GM06990 (cell line): ENCODE data around the gene ITGB8.
"Not testable (repeated sequence)": the region's sequence is repeated elsewhere in the genome, so short reads cannot be mapped to it uniquely, and the experiment has no call there.

ENCODE experiments used
- DNase-seq: peaks from one replicate; pipeline ENCODE4 v3.0.0-alpha.2; 2011; ENCODE audit not compliant: insufficient read length; ENCODE audit errors: extremely low read depth
- H3K27me3 ChIP-seq: replicated peaks from 2 replicates; pipeline ENCODE4 v1.6.0; 2011; ENCODE audit warnings: low read length; ENCODE audit not compliant: control insufficient read depth, insufficient read depth
- H3K36me3 ChIP-seq: 2 replicates; pipeline ENCODE4 v1.5.1; 2011; ENCODE audit warnings: low read length; ENCODE audit not compliant: control insufficient read depth, insufficient read depth
- H3K4me3 ChIP-seq: replicated peaks from 2 replicates; pipeline ENCODE4 v1.5.1; 2011; ENCODE audit warnings: low read depth, mild to moderate bottlenecking, control low read depth, low read length
- CTCF ChIP-seq: IDR thresholded peaks from 2 replicates; pipeline ENCODE4 v1.5.1; 2011; ENCODE audit warnings: low read length, control low read depth, mild to moderate bottlenecking, inconsistent platforms; ENCODE audit not compliant: insufficient read depth, poor library complexity, severe bottlenecking

ITGB8 gene

GRCh38 chr7:20299145-20299544 is 31.6 kb upstream of the ITGB8 start:
- no peaks in the 10 kb centered on the region for H3K27me3 ChIP-seq
- no peak overlapping the region for H3K4me3 ChIP-seq
- no peak for TF ChIP-seq CTCF
- no peak for DNase-seq
- H3K36me3 ChIP-seq, result no peaks in the 10 kb centered on the region

GRCh38 chr7:20299647-20300312 is 30.9 kb upstream of the ITGB8 start:
- no peak for DNase-seq
- TF ChIP-seq CTCF, result no peak
- no peaks in the 10 kb centered on the region for H3K27me3 ChIP-seq
- H3K4me3 ChIP-seq, result no peak overlapping the region
- H3K36me3 ChIP-seq, result no peaks in the 10 kb centered on the region

GRCh38 chr7:20301311-20301939 is 29.3 kb upstream of the ITGB8 start:
- H3K4me3 ChIP-seq, result no peak overlapping the region
- no peaks in the 10 kb centered on the region for H3K36me3 ChIP-seq
- no peak for DNase-seq
- no peaks in the 10 kb centered on the region for H3K27me3 ChIP-seq
- TF ChIP-seq CTCF, result no peak

GRCh38 chr7:20302300-20302699 is 28.4 kb upstream of the ITGB8 start:
- not testable (repeated sequence) for H3K36me3 ChIP-seq, DNase-seq, H3K4me3 ChIP-seq, H3K27me3 ChIP-seq

GRCh38 chr7:20302891-20303290 is 27.8 kb upstream of the ITGB8 start:
- TF ChIP-seq CTCF, result no peak
- no peaks in the 10 kb centered on the region for H3K27me3 ChIP-seq
- no peaks in the 10 kb centered on the region for H3K36me3 ChIP-seq
- no peak overlapping the region for H3K4me3 ChIP-seq
- DNase-seq, result no peak

GRCh38 chr7:20304366-20304765 is 26.3 kb upstream of the ITGB8 start:
- no peak for TF ChIP-seq CTCF
- Histone ChIP-seq H3K4me3 (no peak overlapping the region), H3K36me3 (no peaks in the 10 kb centered on the region), H3K27me3 (no peaks in the 10 kb centered on the region)
- no peak for DNase-seq
